A549 (cell line): ENCODE data around the gene DCUN1D4. TPM values are rescaled to one million over a fixed set of nuclear protein-coding genes. Genes with fewer than 3 reads are reported as not detected.

ENCODE experiments used
- ATAC-seq, 2 experiments: fragments of 200-7000 bp in 1 of 2; fragments of >200 bp in 1 of 2; cut with Nextera tagmentation in 1 of 2; cut with Tn5 transposase in 1 of 2; 3 replicates each; pipeline versions ENCODE4 v1.8.0 to v1.9.1; 2018 to 2020; ENCODE audit warnings: mild to moderate bottlenecking in 1 of 2, moderate library complexity in 1 of 2
- CTCF ChIA-PET: fragments of 300-600 bp; sonication (Branson Sonifier 250); formaldehyde crosslinking; extraction: SDS; loops from one replicate; lab custom pipeline; 2021; ENCODE audit warnings: antibody characterized with exemption, inconsistent platforms; lab: Yijun Ruan, JAX
- POLR2A ChIA-PET: fragments of 350-600 bp; formaldehyde crosslinking; extraction: SDS; loops from one replicate; lab custom pipeline; 2021; ENCODE audit warnings: antibody characterized with exemption, inconsistent platforms; lab: Yijun Ruan, JAX
- DNase-seq, 2 experiments: peaks; one replicate each; pipeline versions ENCODE4 v3.0.0 to v3.0.0-alpha.2; 2011 to 2016; ENCODE audit warnings: low read depth in 1 of 2, low spot score in 1 of 2
- FAIRE-seq: peaks from 2 replicates; lab custom pipeline; 2011; peaks lifted over from hg19 to GRCh38; lab: Jason Lieb, UNC
- H3K27ac ChIP-seq, 2 experiments: fragments of >200 bp; sonication (Bioruptor Twin); formaldehyde crosslinking; 3 replicates each; pipeline ENCODE4 v1.5.1; 2016 to 2017
- H3K4me1 ChIP-seq: fragments of >200 bp; sonication (Bioruptor Twin); formaldehyde crosslinking; 3 replicates; pipeline ENCODE4 v1.6.1; 2016
- H3K4me2 ChIP-seq: fragments of >200 bp; sonication (Bioruptor Twin); formaldehyde crosslinking; 3 replicates; pipeline ENCODE4 v1.6.1; 2016
- H3K4me3 ChIP-seq: fragments of >200 bp; sonication (Bioruptor Twin); formaldehyde crosslinking; 3 replicates; pipeline ENCODE4 v1.5.1; 2016
- H3K9me3 ChIP-seq: fragments of >200 bp; sonication (Bioruptor Twin); formaldehyde crosslinking; 3 replicates; pipeline ENCODE4 v1.6.1; 2016
- ATOH8 ChIP-seq: fragments of 250-450 bp; sonication (Bioruptor Pico); IDR thresholded peaks from 2 replicates; pipeline ENCODE4 v1.5.0; 2020; ENCODE audit warnings: low read depth, mild to moderate bottlenecking, moderate library complexity
- BCL3 ChIP-seq: fragments of >200 bp; sonication (Bioruptor Twin); formaldehyde crosslinking; IDR thresholded peaks from 3 replicates; pipeline ENCODE4 v1.6.1; 2016
- CEBPB ChIP-seq, 2 experiments: fragments of >200 bp in 1 of 2; sonication (Bioruptor Twin) in 1 of 2; formaldehyde crosslinking in 1 of 2; IDR thresholded peaks; 2 replicates each; pipeline ENCODE4 v1.6.1; 2012 to 2016
- CHD2 ChIP-seq: fragments of 150-350 bp; IDR thresholded peaks from 2 replicates; pipeline ENCODE4 v1.6.1; 2014; ENCODE audit warnings: low read length; ENCODE audit not compliant: partially characterized antibody
- CHD4 ChIP-seq: fragments of 200-600 bp; sonication (generic); IDR thresholded peaks from 2 replicates; pipeline ENCODE4 v1.6.1; 2016; ENCODE audit warnings: antibody characterized with exemption, mild to moderate bottlenecking, borderline replicate concordance
- FOSB ChIP-seq: fragments of 250-450 bp; sonication (Bioruptor Pico); IDR thresholded peaks from 2 replicates; pipeline ENCODE4 v1.5.0; 2020; ENCODE audit warnings: mild to moderate bottlenecking, moderate library complexity
- GATA3 ChIP-seq: IDR thresholded peaks from 2 replicates; pipeline ENCODE4 v1.6.1; 2012; ENCODE audit warnings: borderline replicate concordance
- HDAC2 ChIP-seq: fragments of 200-600 bp; sonication (generic); IDR thresholded peaks from 2 replicates; pipeline ENCODE4 v1.6.1; 2016
- HOXA7 ChIP-seq: fragments of 250-450 bp; sonication (Bioruptor Pico); IDR thresholded peaks from 2 replicates; pipeline ENCODE4 v1.5.0; 2020; ENCODE audit warnings: mild to moderate bottlenecking, moderate library complexity
- HOXB5 ChIP-seq: fragments of 250-450 bp; sonication (Bioruptor Pico); IDR thresholded peaks from 2 replicates; pipeline ENCODE4 v1.5.0; 2020; ENCODE audit warnings: mild to moderate bottlenecking, moderate library complexity
- JUNB ChIP-seq: fragments of >200 bp; sonication (Bioruptor Twin); formaldehyde crosslinking; IDR thresholded peaks from 2 replicates; pipeline ENCODE4 v1.6.1; 2016
- KDM1A ChIP-seq: fragments of 200-600 bp; sonication (generic); IDR thresholded peaks from 2 replicates; pipeline ENCODE4 v1.6.1; 2016; ENCODE audit warnings: low read depth, mild to moderate bottlenecking
- MAX ChIP-seq: IDR thresholded peaks from 2 replicates; pipeline ENCODE4 v1.6.1; 2012
- NPAS2 ChIP-seq: fragments of 250-450 bp; sonication (Bioruptor Pico); IDR thresholded peaks from 2 replicates; pipeline ENCODE4 v1.8.0; 2022; ENCODE audit warnings: mild to moderate bottlenecking, moderate library complexity, borderline replicate concordance
- PBX3 ChIP-seq: IDR thresholded peaks from 2 replicates; pipeline ENCODE4 v1.6.1; 2012
- PHF8 ChIP-seq: fragments of 200-600 bp; sonication (generic); IDR thresholded peaks from 2 replicates; pipeline ENCODE4 v1.6.1; 2016; ENCODE audit warnings: low read depth, mild to moderate bottlenecking, antibody characterized with exemption, moderate library complexity, borderline replicate concordance
- POLR2A ChIP-seq: IDR thresholded peaks from 2 replicates; pipeline ENCODE4 v1.6.1; 2012; ENCODE audit warnings: mild to moderate bottlenecking, low read length
- RARB ChIP-seq: fragments of 250-450 bp; sonication (Bioruptor Pico); IDR thresholded peaks from 2 replicates; pipeline ENCODE4 v1.8.0; 2021; ENCODE audit warnings: mild to moderate bottlenecking, moderate library complexity
- RCOR1 ChIP-seq: fragments of 150-350 bp; IDR thresholded peaks from 2 replicates; pipeline ENCODE4 v1.6.1; 2014; ENCODE audit warnings: antibody characterized with exemption, low read length, low read depth
- REST ChIP-seq: fragments of 200-600 bp; sonication (generic); IDR thresholded peaks from 2 replicates; pipeline ENCODE4 v1.6.1; 2016; ENCODE audit warnings: antibody characterized with exemption, mild to moderate bottlenecking, moderate library complexity
- RFX5 ChIP-seq: fragments of 450-650 bp; IDR thresholded peaks from 2 replicates; pipeline ENCODE4 v1.7.1; 2014; ENCODE audit warnings: antibody characterized with exemption, mild to moderate bottlenecking, moderate library complexity
- SMC3 ChIP-seq: fragments of >200 bp; sonication (Bioruptor Twin); formaldehyde crosslinking; IDR thresholded peaks from 3 replicates; pipeline ENCODE4 v1.6.1; 2018; ENCODE audit warnings: inconsistent platforms
- SREBF2 ChIP-seq: fragments of 450-650 bp; IDR thresholded peaks from 2 replicates; pipeline ENCODE4 v1.6.1; 2014; ENCODE audit warnings: mild to moderate bottlenecking, moderate library complexity
- TP53 ChIP-seq: fragments of 250-450 bp; sonication (Bioruptor Pico); IDR thresholded peaks from 2 replicates; pipeline ENCODE4 v1.5.0; 2021; ENCODE audit warnings: mild to moderate bottlenecking, moderate library complexity
- ZFP36 ChIP-seq: fragments of 450-650 bp; IDR thresholded peaks from 2 replicates; pipeline ENCODE4 v1.6.1; 2014; ENCODE audit warnings: borderline replicate concordance; ENCODE audit not compliant: partially characterized antibody
- ZNF302 ChIP-seq: fragments of 250-450 bp; sonication (Bioruptor Pico); IDR thresholded peaks from 2 replicates; pipeline ENCODE4 v1.9.0; 2021; ENCODE audit warnings: inconsistent platforms, mild to moderate bottlenecking, moderate library complexity
- WGBS: methylation state at CpG from one replicate; pipeline ENCODE4 v1.1.6; 2017; ENCODE audit errors: missing lambda C conversion rate; 5-methylcytosine and 5-hydroxymethylcytosine counted together
- polyA plus RNA-seq, 4 experiments: library from polyadenylated mRNA; depleted of rRNA in 3 of 4; stranded (reverse); fragments of >200 nt; fragmentation: RNase III in 1 of 4; extraction: RNeasy Plus Mini Kit Qiagen cat#74134 plus additional on column Dnase treatment in 1 of 4; gene quantifications; 2 replicates in 3 of 4; 3 replicates in 1 of 4; pipeline ENCODE4 v1.2.3, GENCODE V29; 2011 to 2017

The DCUN1D4 gene
- polyA plus RNA-seq, 2 of the 4 experiments (the other 2 are of a cell fraction), result 25.2 to 65.0 TPM

GRCh38 chr4:51901363-51901762 lies 58.4 kb downstream of the DCUN1D4 start (continued):
- TF ChIP-seq RFX5, result no peak
- no peak for TF ChIP-seq CHD4
- no peak for TF ChIP-seq RARB
- no peak for TF ChIP-seq FOSB (CRISPR knock-in tag)
- no peak for TF ChIP-seq KDM1A
- no peak for TF ChIP-seq BCL3
- no peak for TF ChIP-seq HOXB5
- TF ChIP-seq MAX, result no peak
- TF ChIP-seq, all 56 proteins: peak for 0

- TF ChIP-seq GATA3 (no peak), SREBF2 (no peak), NPAS2 (CRISPR knock-in tag) (no peak), CEBPB (IDR thresholded peaks at IDR 0.05) (no peak), TP53 (CRISPR knock-in tag) (no peak), POLR2A (no peak), HDAC2 (no peak), JUNB (no peak), PHF8 (no peak), ATOH8 (CRISPR knock-in tag) (no peak), RCOR1 (no peak), CHD2 (no peak), SMC3 (no peak), ZFP36 (no peak), ZNF302 (CRISPR knock-in tag) (no peak), PBX3 (no peak), REST (no peak), HOXA7 (CRISPR knock-in tag) (no peak)
- H3K4me3 ChIP-seq, result no peak overlapping the region
- peaks cover 30% of the 10 kb centered on the region for H3K4me1 ChIP-seq
- ChIA-PET CTCF (interaction anchor here (1.5 to 2.0 kb wide), 2 partner anchors 11 to 76 kb away, joined by 3 to 10 read pairs; no protein-coding TSS in a partner anchor), POLR2A (no interaction called here)
- ATAC-seq, result no peak
- 0 out of 6 replicates have a peak overlapping the region, but pooled peaks of 1 of the 2 experiments have one; percentile 18 for H3K27ac ChIP-seq
- 77% methylated on average over 7 of the region's 7 CpGs for WGBS
- no peaks in the 10 kb centered on the region for H3K9me3 ChIP-seq
- no peak overlapping the region for H3K4me2 ChIP-seq
- no peak for FAIRE-seq
- DNase-seq, result no peak
These were observed 63.4 kb downstream of the DCUN1D4 start for GRCh38 chr4:51906167-51906958.
